Ovary (tissue), 9 donors: Measurements from ENCODE around the gene ADAMTS13. TPM values are rescaled to one million over a fixed set of nuclear protein-coding genes. Genes with fewer than 3 reads are reported as not detected.

Experiments
- DNase-seq, 5 donors: peaks; one replicate each; pipeline ENCODE4 v3.0.0-alpha.2; 2019 to 2020
- H3K27ac ChIP-seq, 2 donors: fragments of 200-600 bp; one replicate each; pipeline versions ENCODE4 v1.5.1 to v1.8.0; 2019 to 2022
- H3K27me3 ChIP-seq: fragments of 200-600 bp; one replicate; pipeline ENCODE4 v1.8.0; 2022
- H3K36me3 ChIP-seq: fragments of 200-600 bp; sonication (generic); one replicate; pipeline ENCODE4 v1.5.1; 2019
- H3K4me1 ChIP-seq: one replicate; pipeline ENCODE4 v1.8.1; 2013; ENCODE audit warnings: mild to moderate bottlenecking, moderate library complexity; ENCODE audit not compliant: insufficient read depth
- H3K4me3 ChIP-seq: fragments of 200-600 bp; sonication (generic); one replicate; pipeline ENCODE4 v1.5.1; 2017
- H3K9me3 ChIP-seq, 2 donors: fragments of 200-600 bp in 1 of 2; sonication (generic) in 1 of 2; one replicate each; pipeline versions ENCODE4 v1.5.1 to v1.8.1; 2013 to 2019; ENCODE audit warnings: mild to moderate bottlenecking in 1 of 2, moderate library complexity in 1 of 2
- EP300 ChIP-seq: sonication (generic); formaldehyde crosslinking; IDR thresholded peaks from one replicate; pipeline ENCODE4 v1.6.1; 2017; ENCODE audit warnings: antibody characterized with exemption
- POLR2A ChIP-seq: fragments of 450-650 bp; IDR thresholded peaks from one replicate; pipeline ENCODE4 v1.6.1; 2017; ENCODE audit warnings: antibody characterized with exemption, mild to moderate bottlenecking, moderate library complexity
- WGBS, 3 donors: extraction: QIAGEN DNeasy Blood & Tissue Kit in 1 of 3; methylation state at CpG; one replicate each; pipeline versions ENCODE4 v1.1.5 to v1.1.7; 2013 to 2017; 5-methylcytosine and 5-hydroxymethylcytosine counted together
- intact Hi-C, 4 donors: fragments of 100-400 bp; cut with DNase I; formaldehyde crosslinking; loops; one replicate each; pipeline versions ENCODE4 v1.11.0 to v1.15.1; 2022 to 2023
- polyA plus RNA-seq, 2 donors: library from polyadenylated mRNA; stranded (reverse); fragments of 200-250 nt in 1 of 2; fragments of 350-450 nt in 1 of 2; fragmentation: Illumina TruSeq in 1 of 2; extraction: RNeasy Lipid Tissue Mini Kit (QIAGEN cat#74804) in 1 of 2; gene quantifications; one replicate each; pipeline ENCODE4 v1.2.3, GENCODE V29; 2013 to 2014
- total RNA-seq, 7 donors: library from RNA; depleted of rRNA in 2 of 7; stranded (reverse); fragments of >200 nt in 2 of 7; fragmentation: NEBNext Ultra II Directional in 3 of 7; extraction: Animal tissue kit (Norgen Biotek cat#: 25700) in 3 of 7; gene quantifications; one replicate each; pipeline versions ENCODE4 v1.1.0 to v1.2.4, GENCODE V29; 2016 to 2023
- TF ChIP-seq, protein P1 (sequence below), 3 donors: fragments of 450-650 bp in 2 of 3; fragments of 200-600 bp in 1 of 3; IDR thresholded peaks; one replicate each; pipeline versions ENCODE4 v1.5.1 to v1.8.0; 2016 to 2022; ENCODE audit warnings: antibody characterized with exemption in 3 of 3, mild to moderate bottlenecking in 1 of 3
- donor health status: DM: no; HTN: no; CAD: no; lungs with moderate emphysema.
- donor health status: DM: no; HTN: no; CAD: no.
- donor health status: Bipolar disorder and iron deficiency.
- donor health status: DM: yes; HTN: yes; CAD: no.
- donor health status: DM: no; HTN: no; CAD: no.
- donor health status: DM: yes; HTN: yes; CAD: no.

The ADAMTS13 gene
- total and polyA plus RNA-seq, 9 donors = 0.45 to 4.2 (median 3.6) TPM

DNA sequence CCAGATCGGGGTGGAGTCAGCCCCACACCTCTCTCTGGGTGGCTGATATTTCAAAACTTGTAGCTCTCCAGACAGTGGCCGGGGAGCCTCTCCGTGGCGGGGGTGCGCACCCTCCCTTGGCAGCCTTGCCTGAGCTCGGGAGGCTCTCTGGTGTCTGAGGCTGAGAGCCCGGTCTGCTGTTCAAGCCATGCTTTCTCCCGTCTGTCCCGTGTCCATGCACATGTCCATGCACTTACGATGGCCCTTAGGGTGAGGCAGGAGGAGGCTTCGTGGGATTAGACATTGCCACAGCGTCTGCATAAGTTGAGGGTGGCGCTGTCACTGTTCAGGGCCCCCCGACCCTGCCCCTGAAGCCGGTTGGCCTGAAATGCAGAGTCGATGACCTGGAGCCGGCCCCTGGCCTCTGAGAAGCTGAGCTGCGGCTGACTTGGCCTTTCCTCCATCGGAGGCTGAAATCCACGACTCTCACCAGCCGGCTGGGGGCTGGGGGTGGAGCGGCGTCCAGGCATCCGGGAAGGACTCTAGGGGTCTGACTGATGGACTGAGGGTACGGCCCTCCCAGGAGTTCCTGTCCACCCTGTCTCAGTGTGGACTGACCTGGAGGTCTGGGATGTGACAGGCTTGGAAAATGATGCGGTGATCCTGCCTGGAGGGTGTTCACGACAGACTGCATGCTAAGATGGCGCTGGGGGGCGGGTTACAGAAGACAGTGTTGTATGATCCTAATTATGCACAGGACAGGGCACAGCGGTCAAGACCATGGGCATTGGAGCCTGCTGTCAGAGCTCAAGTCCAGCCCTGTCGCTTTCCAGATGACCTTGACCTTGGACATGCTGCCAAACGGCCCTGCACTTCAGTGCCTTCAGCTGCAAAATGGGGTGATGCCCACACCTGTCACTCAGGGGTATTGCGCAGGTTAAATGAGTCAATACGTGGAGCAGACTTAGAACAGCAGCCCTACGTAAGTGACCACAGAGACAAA is 75.0 kb downstream of the ADAMTS13 start:
- DNase-seq = peak in 1 of 5 donors; percentile 17
- Histone ChIP-seq H3K27ac (no peak overlapping the region), H3K4me3 (no peak overlapping the region), H3K9me3 (no peaks in the 10 kb centered on the region), H3K27me3 (no peaks in the 10 kb centered on the region), H3K4me1 (peaks cover 7% of the 10 kb centered on the region), H3K36me3 (no peaks in the 10 kb centered on the region)
- no peak for TF ChIP-seq POLR2A
- intact Hi-C loops = no loop called here
- 68 to 72% (median 70%) methylated on average over 32 to 35 of the region's 35 CpGs for WGBS, 3 donors

DNA sequence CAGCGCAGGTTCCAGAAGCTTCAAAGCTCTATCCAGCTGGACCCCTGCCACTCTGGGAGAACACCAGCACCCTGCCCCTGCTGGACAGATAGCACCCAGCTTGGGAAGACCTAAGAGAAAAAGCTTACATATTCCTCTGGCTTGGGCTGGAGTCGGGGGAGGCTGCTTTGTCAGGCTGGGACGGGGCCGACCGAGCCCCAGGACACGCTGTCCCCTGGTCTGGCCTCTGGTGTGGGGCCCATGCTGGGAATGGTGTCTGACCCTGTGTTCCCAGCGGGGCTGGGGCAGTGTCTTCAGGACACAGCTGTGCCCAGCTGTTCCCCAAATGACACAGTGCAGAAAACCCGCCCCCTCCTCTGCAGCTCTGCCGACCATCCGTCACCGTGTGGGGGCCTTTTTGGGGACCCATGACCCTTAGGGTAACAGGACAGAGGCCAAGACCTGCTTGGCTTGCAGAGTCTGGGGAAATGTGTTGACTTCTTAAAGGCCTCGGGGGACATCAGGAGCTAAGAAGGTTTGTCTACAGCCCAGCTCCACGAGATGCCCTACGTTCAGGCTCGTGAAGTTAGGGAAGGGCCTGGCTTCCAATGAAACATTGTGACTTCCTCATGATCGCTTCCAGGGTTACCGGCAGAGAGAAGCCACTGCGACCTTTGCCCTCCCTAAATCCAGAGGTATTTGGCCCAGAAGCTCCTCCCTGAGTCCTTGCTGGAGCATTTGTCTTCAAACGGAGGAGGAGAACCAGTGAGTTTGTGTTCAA is 77.1 kb downstream of the ADAMTS13 start:
- 32 to 54% (median 44%) methylated on average over 19 of the region's 19 CpGs for whole genome bisulfite sequencing, 3 donors
- H3K9me3 ChIP-seq = no peaks in the 10 kb centered on the region
- peak in 1 of 5 donors; percentile 20 for DNase-seq
- no peaks in the 10 kb centered on the region for H3K36me3 ChIP-seq
- TF ChIP-seq POLR2A (no peak), EP300 (no peak)
- TF ChIP-seq, protein P1, sequence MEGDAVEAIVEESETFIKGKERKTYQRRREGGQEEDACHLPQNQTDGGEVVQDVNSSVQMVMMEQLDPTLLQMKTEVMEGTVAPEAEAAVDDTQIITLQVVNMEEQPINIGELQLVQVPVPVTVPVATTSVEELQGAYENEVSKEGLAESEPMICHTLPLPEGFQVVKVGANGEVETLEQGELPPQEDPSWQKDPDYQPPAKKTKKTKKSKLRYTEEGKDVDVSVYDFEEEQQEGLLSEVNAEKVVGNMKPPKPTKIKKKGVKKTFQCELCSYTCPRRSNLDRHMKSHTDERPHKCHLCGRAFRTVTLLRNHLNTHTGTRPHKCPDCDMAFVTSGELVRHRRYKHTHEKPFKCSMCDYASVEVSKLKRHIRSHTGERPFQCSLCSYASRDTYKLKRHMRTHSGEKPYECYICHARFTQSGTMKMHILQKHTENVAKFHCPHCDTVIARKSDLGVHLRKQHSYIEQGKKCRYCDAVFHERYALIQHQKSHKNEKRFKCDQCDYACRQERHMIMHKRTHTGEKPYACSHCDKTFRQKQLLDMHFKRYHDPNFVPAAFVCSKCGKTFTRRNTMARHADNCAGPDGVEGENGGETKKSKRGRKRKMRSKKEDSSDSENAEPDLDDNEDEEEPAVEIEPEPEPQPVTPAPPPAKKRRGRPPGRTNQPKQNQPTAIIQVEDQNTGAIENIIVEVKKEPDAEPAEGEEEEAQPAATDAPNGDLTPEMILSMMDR (IDR thresholded peaks at IDR 0.05) = no peak
- no peaks in the 10 kb centered on the region for H3K4me1 ChIP-seq
- H3K4me3 ChIP-seq = no peak overlapping the region
- H3K27me3 ChIP-seq = no peaks in the 10 kb centered on the region
- H3K27ac ChIP-seq = no peak overlapping the region
- intact Hi-C loops = no loop called here

DNA sequence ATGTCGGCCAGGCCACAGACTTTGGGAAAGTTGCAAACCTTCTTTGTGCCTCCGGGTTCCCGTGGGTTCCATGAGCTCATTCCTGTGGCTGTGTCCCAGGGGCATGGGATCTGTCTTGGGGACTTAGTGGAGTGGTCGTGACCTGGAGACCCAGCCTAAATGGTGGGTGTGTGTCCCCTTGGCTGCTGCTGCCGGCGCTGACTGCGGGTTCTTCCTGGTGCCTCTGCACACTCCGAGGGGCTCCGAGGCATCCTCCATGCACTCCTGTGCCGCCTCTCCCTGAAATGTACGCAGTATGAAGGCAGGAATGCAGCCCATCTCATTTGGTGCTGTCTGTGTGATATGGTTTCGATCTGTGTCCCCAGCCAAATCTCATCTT is 77.7 kb downstream of the ADAMTS13 start:
- H3K9me3 ChIP-seq = no peaks in the 10 kb centered on the region
- no peaks in the 10 kb centered on the region for H3K4me1 ChIP-seq
- intact Hi-C loops = no loop called here
- WGBS, 3 donors = 83 to 90% (median 83%) methylated on average over 11 to 12 of the region's 12 CpGs
- TF ChIP-seq, protein P1 (IDR thresholded peaks at IDR 0.05) = no peak
- TF ChIP-seq POLR2A (no peak), EP300 (no peak)
- no peak overlapping the region for H3K4me3 ChIP-seq
- H3K27ac ChIP-seq = no peak overlapping the region
- peak in 1 of 5 donors; percentile 19 for DNase-seq
- no peaks in the 10 kb centered on the region for H3K36me3 ChIP-seq
- H3K27me3 ChIP-seq = no peaks in the 10 kb centered on the region

DNA sequence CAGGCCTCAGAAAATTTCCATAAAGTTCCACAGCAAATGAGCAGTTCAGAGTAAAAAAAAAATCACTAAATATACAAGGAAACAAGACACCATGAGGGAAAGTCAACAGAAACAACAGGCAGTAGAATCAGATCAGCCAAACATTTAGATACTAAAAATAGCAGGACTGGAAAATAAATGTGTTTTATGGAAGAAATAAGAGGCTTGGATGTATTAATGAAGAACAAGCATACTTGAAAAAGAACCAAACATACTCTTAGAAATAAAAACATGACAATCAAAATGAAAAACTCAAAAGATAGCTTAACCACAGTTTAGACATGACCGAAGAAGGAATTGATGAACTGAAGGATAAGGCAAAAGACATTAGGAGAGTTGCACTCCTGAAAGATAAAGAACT is 79.9 kb downstream of the ADAMTS13 start:
- no peak for DNase-seq
- Histone ChIP-seq H3K9me3 (no peaks in the 10 kb centered on the region), H3K27ac (no peak overlapping the region), H3K4me1 (peaks cover 15% of the 10 kb centered on the region), H3K27me3 (no peaks in the 10 kb centered on the region), H3K4me3 (no peak overlapping the region), H3K36me3 (no peaks in the 10 kb centered on the region)
- intact Hi-C loops = no loop called here
- TF ChIP-seq POLR2A = no peak
- no peak for TF ChIP-seq EP300
- TF ChIP-seq, protein P1 (IDR thresholded peaks at IDR 0.05) = no peak
- WGBS, 3 donors = 98 to 100% (median 99%) methylated on average over 1 of the region's 1 CpG
